SK-N-SH (cell line): ENCODE data around the gene TOP3A. TPM values are rescaled to one million over a fixed set of nuclear protein-coding genes. Genes with fewer than 3 reads are reported as not detected.

Source experiments
- CTCF ChIA-PET: fragments of 300-600, 350-600 bp; formaldehyde crosslinking; extraction: SDS; loops from one replicate; lab custom pipeline; 2021; lab: Yijun Ruan, JAX
- POLR2A ChIA-PET: fragments of 350-600 bp; sonication (Branson Sonifier 250); formaldehyde crosslinking; extraction: SDS; loops from one replicate; lab custom pipeline; 2020; ENCODE audit warnings: antibody characterized with exemption, inconsistent platforms; lab: Yijun Ruan, JAX
- DNase-seq: peaks from one replicate; pipeline ENCODE4 v3.0.0; 2012
- H2AFZ ChIP-seq: fragments of 200-600 bp; sonication (generic); 2 replicates; pipeline ENCODE4 v1.8.1; 2016; ENCODE audit warnings: antibody characterized with exemption, mild to moderate bottlenecking, low read depth
- H3F3A ChIP-seq: fragments of 200-600 bp; sonication (generic); replicated peaks from 2 replicates; pipeline ENCODE3; 2016; ENCODE audit warnings: antibody characterized with exemption, mild to moderate bottlenecking; ENCODE audit not compliant: insufficient read depth
- H3K27ac ChIP-seq, 2 experiments: fragments of 200-500 bp in 1 of 2; fragments of 200-600 bp in 1 of 2; sonication (Bioruptor generic) in 1 of 2; sonication (generic), shearing (Covaris generic) in 1 of 2; 2 replicates each; pipeline versions ENCODE4 v1.5.1 to v1.6.1; 2014 to 2016; ENCODE audit warnings: low read depth in 2 of 2, inconsistent platforms in 1 of 2, low read length in 1 of 2, mild to moderate bottlenecking in 1 of 2, mixed read lengths in 1 of 2
- H3K27me3 ChIP-seq: fragments of 200-600 bp; sonication (generic), shearing (Covaris generic); 2 replicates; pipeline ENCODE4 v1.6.1; 2016; ENCODE audit warnings: mixed run types; ENCODE audit not compliant: insufficient read depth
- H3K36me3 ChIP-seq, 2 experiments: fragments of 200-500 bp in 1 of 2; fragments of 200-600 bp in 1 of 2; sonication (Bioruptor generic) in 1 of 2; sonication (generic) in 1 of 2; replicated peaks in 1 of 2; 2 replicates each; pipeline versions ENCODE3 to v1.5.1; 2014 to 2016; ENCODE audit warnings: low read length in 1 of 2, mild to moderate bottlenecking in 1 of 2; ENCODE audit not compliant: insufficient read depth in 2 of 2, control insufficient read depth in 1 of 2
- H3K4me1 ChIP-seq, 2 experiments: fragments of 200-500 bp in 1 of 2; fragments of 200-600 bp in 1 of 2; sonication (Bioruptor generic) in 1 of 2; sonication (generic), shearing (Covaris generic) in 1 of 2; 2 replicates each; pipeline versions ENCODE4 v1.5.1 to v1.6.1; 2014 to 2016; ENCODE audit warnings: low read depth in 1 of 2, low read length in 1 of 2, mixed run types in 1 of 2; ENCODE audit not compliant: insufficient read depth in 2 of 2, control insufficient read depth in 1 of 2
- H3K4me2 ChIP-seq: fragments of 200-600 bp; sonication (generic), shearing (Covaris generic); 2 replicates; pipeline ENCODE4 v1.6.1; 2017; ENCODE audit warnings: mixed run types
- H3K4me3 ChIP-seq, 2 experiments: fragments of 200-500 bp in 1 of 2; fragments of 200-600 bp in 1 of 2; sonication (Bioruptor generic) in 1 of 2; sonication (generic), shearing (Covaris generic) in 1 of 2; 2 replicates each; pipeline versions ENCODE4 v1.5.1 to v1.8.1; 2014 to 2016; ENCODE audit warnings: low read depth in 2 of 2, inconsistent platforms in 1 of 2, low read length in 1 of 2, mild to moderate bottlenecking in 1 of 2, mixed read lengths in 1 of 2, moderate library complexity in 1 of 2
- H3K79me2 ChIP-seq: fragments of 200-600 bp; sonication (generic); 2 replicates; pipeline ENCODE4 v1.8.1; 2017; ENCODE audit warnings: mild to moderate bottlenecking; ENCODE audit not compliant: insufficient read depth
- H3K9ac ChIP-seq: fragments of 200-600 bp; sonication (generic); 2 replicates; pipeline ENCODE4 v1.6.1; 2017; ENCODE audit warnings: mixed run types
- H3K9me2 ChIP-seq: fragments of 200-600 bp; sonication (generic); 2 replicates; pipeline ENCODE4 v1.6.1; 2017; ENCODE audit warnings: mixed run types
- H3K9me3 ChIP-seq: fragments of 200-600 bp; sonication (generic); 2 replicates; pipeline ENCODE4 v1.6.1; 2017; ENCODE audit warnings: mixed run types, mild to moderate bottlenecking, moderate library complexity
- H4K20me1 ChIP-seq: fragments of 200-600 bp; sonication (generic); 2 replicates; pipeline ENCODE4 v1.6.1; 2017; ENCODE audit warnings: mild to moderate bottlenecking, mixed run types; ENCODE audit not compliant: insufficient read depth
- CHD2 ChIP-seq: fragments of 150-350 bp; IDR thresholded peaks from 2 replicates; pipeline ENCODE4 v1.6.1; 2018; ENCODE audit warnings: low read length; ENCODE audit not compliant: partially characterized antibody
- EP300 ChIP-seq, 2 experiments: IDR thresholded peaks; 2 replicates each; pipeline versions ENCODE4 v1.4.0 to v1.6.1; 2012; ENCODE audit warnings: borderline replicate concordance in 1 of 2, low read depth in 1 of 2, low read length in 1 of 2
- FOXM1 ChIP-seq: IDR thresholded peaks from 2 replicates; pipeline ENCODE4 v1.4.0; 2012; ENCODE audit warnings: low read depth, mild to moderate bottlenecking
- GABPA ChIP-seq: IDR thresholded peaks from 2 replicates; pipeline ENCODE4 v1.4.0; 2012; ENCODE audit warnings: low read depth, mild to moderate bottlenecking
- GATA2 ChIP-seq: sonication (generic); formaldehyde crosslinking; IDR thresholded peaks from 2 replicates; pipeline ENCODE4 v1.5.0; 2020; ENCODE audit warnings: mild to moderate bottlenecking, missing genetic modification reagents
- MEF2A ChIP-seq: IDR thresholded peaks from 2 replicates; pipeline ENCODE4 v1.4.0; 2012; ENCODE audit warnings: low read depth, borderline replicate concordance
- POLR2AphosphoS5 ChIP-seq: IDR thresholded peaks from 2 replicates; pipeline ENCODE4 v1.6.1; 2012; ENCODE audit warnings: low read depth, low read length
- RAD21 ChIP-seq: IDR thresholded peaks from 2 replicates; pipeline ENCODE4 v1.6.1; 2012; ENCODE audit warnings: mild to moderate bottlenecking, low read length
- RCOR1 ChIP-seq: fragments of 150-350 bp; IDR thresholded peaks from 2 replicates; pipeline ENCODE4 v1.6.1; 2017; ENCODE audit warnings: antibody characterized with exemption, low read length
- RFX5 ChIP-seq: IDR thresholded peaks from 2 replicates; pipeline ENCODE4 v1.6.1; 2012; ENCODE audit warnings: mild to moderate bottlenecking, improper control_type of control experiment, low read length
- RXRA ChIP-seq: IDR thresholded peaks from 2 replicates; pipeline ENCODE4 v1.4.0; 2012; ENCODE audit warnings: low read depth, mild to moderate bottlenecking, borderline replicate concordance
- SIN3A ChIP-seq: IDR thresholded peaks from 2 replicates; pipeline ENCODE4 v1.6.1; 2012; ENCODE audit warnings: low read depth, mild to moderate bottlenecking, low read length, moderate library complexity, borderline replicate concordance
- TAF1 ChIP-seq: IDR thresholded peaks from 2 replicates; pipeline ENCODE4 v1.6.1; 2012; ENCODE audit warnings: low read depth, mild to moderate bottlenecking, low read length, moderate library complexity, borderline replicate concordance
- TCF12 ChIP-seq: IDR thresholded peaks from 2 replicates; pipeline ENCODE4 v1.4.0; 2012
- YY1 ChIP-seq: IDR thresholded peaks from 2 replicates; pipeline ENCODE4 v1.4.0; 2012; ENCODE audit warnings: low read depth, mild to moderate bottlenecking
- WGBS: methylation state at CpG from one replicate; pipeline ENCODE4 v1.1.6; 2017; ENCODE audit warnings: low lambda C conversion rate; 5-methylcytosine and 5-hydroxymethylcytosine counted together
- polyA plus RNA-seq, 3 experiments: library from polyadenylated mRNA; depleted of rRNA; stranded (reverse); fragments of >200 nt; gene quantifications; 2 replicates each; pipeline ENCODE4 v1.2.3, GENCODE V29; 2012
- TF ChIP-seq, protein P1 (sequence below): fragments of 200-600 bp; sonication (generic); IDR thresholded peaks from 2 replicates; pipeline ENCODE4 v1.6.1; 2017; ENCODE audit warnings: antibody characterized with exemption, mild to moderate bottlenecking, moderate library complexity
- TF ChIP-seq, protein P2 (sequence below): fragments of 150-350 bp; IDR thresholded peaks from 2 replicates; pipeline ENCODE4 v1.6.1; 2016; ENCODE audit warnings: mild to moderate bottlenecking, low read depth, low read length
- TF ChIP-seq, protein P3 (sequence below): IDR thresholded peaks from 2 replicates; pipeline ENCODE4 v1.4.0; 2012; ENCODE audit warnings: low read depth, borderline replicate concordance
- TF ChIP-seq, protein P4 (sequence below): fragments of 150-350 bp; IDR thresholded peaks from 2 replicates; pipeline ENCODE4 v1.6.1; 2017; ENCODE audit warnings: antibody characterized with exemption, low read length, low read depth, borderline replicate concordance
- TF ChIP-seq, protein P5 (sequence below): IDR thresholded peaks from 2 replicates; pipeline ENCODE4 v1.4.0; 2012; ENCODE audit warnings: low read depth

The TOP3A gene
- polyA plus RNA-seq, 1 of the 3 experiments (the other 2 are of a cell fraction) = 14.7 TPM

DNA sequence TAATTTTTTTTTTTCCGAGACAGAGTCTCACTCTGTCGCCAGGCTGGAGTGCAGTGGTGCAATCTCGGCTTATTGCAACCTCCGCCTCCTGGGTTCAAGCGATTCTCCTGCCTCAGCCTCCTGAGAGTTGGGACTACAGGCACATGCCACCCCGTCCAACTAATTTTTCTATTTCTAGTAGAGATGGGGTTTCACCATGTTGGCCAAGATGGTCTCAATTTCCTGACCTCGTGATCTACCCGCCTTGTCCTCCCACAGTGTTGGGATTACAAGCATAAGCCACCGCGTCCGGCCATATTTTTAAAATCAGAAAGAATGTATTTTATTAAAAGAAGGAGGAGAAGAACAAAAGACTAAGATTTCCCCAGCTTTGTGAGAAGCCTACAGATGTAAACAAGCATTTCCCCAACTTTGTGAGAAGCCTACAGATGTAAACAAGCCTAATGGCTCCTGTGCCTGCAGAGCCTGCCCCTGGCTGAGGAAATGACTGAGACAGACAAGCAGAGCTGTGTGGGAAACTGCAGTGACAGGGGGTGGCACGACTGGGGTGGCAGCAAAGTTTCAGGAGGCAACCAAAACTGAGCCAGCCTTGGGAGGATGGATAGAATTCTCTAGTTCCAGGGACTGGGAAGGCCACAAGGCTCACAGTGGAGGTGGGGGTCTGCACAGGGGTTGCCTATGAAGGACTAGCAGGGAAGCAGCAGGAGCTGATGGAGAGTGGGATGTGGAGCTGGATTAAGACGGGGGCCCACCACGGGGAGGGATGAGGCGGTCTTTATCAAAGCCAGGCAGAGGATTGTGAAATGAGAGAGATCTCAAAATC, 22.9 kb downstream of the TOP3A start:
- H3K9me3 ChIP-seq = no peaks in the 10 kb centered on the region
- H3K4me1 ChIP-seq = no peaks in the 10 kb centered on the region
- H3K79me2 ChIP-seq = no peaks in the 10 kb centered on the region
- H3F3A ChIP-seq = no peaks in the 10 kb centered on the region
- POLR2A ChIA-PET = no interaction called here
- WGBS = 94% methylated on average over 15 of the region's 15 CpGs
- no peak overlapping the region for H3K27ac ChIP-seq
- peaks cover 22 to 47% of the 10 kb centered on the region in 2 experiments for H3K36me3 ChIP-seq
- TF ChIP-seq CHD2 = no peak
- TF ChIP-seq SIN3A = no peak
- TF ChIP-seq TAF1 = no peak
- TF ChIP-seq RFX5 = no peak
- TF ChIP-seq TCF12 = no peak
- no peak for TF ChIP-seq GABPA
- TF ChIP-seq RCOR1 = no peak
- TF ChIP-seq GATA2 = no peak
- TF ChIP-seq RXRA = no peak
- no peak for TF ChIP-seq POLR2AphosphoS5
- TF ChIP-seq MEF2A = no peak
- TF ChIP-seq, protein P1, sequence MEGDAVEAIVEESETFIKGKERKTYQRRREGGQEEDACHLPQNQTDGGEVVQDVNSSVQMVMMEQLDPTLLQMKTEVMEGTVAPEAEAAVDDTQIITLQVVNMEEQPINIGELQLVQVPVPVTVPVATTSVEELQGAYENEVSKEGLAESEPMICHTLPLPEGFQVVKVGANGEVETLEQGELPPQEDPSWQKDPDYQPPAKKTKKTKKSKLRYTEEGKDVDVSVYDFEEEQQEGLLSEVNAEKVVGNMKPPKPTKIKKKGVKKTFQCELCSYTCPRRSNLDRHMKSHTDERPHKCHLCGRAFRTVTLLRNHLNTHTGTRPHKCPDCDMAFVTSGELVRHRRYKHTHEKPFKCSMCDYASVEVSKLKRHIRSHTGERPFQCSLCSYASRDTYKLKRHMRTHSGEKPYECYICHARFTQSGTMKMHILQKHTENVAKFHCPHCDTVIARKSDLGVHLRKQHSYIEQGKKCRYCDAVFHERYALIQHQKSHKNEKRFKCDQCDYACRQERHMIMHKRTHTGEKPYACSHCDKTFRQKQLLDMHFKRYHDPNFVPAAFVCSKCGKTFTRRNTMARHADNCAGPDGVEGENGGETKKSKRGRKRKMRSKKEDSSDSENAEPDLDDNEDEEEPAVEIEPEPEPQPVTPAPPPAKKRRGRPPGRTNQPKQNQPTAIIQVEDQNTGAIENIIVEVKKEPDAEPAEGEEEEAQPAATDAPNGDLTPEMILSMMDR = no peak
- TF ChIP-seq EP300 (IDR thresholded peaks at IDR 0.05; ENCODE audit: borderline replicate concordance in 1 of 2, low read depth in 1 of 2, low read length in 1 of 2) = no peak
- no peak for TF ChIP-seq RAD21
- TF ChIP-seq, protein P2, sequence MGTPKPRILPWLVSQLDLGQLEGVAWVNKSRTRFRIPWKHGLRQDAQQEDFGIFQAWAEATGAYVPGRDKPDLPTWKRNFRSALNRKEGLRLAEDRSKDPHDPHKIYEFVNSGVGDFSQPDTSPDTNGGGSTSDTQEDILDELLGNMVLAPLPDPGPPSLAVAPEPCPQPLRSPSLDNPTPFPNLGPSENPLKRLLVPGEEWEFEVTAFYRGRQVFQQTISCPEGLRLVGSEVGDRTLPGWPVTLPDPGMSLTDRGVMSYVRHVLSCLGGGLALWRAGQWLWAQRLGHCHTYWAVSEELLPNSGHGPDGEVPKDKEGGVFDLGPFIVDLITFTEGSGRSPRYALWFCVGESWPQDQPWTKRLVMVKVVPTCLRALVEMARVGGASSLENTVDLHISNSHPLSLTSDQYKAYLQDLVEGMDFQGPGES = no peak
- no peak for TF ChIP-seq FOXM1
- TF ChIP-seq, protein P3, sequence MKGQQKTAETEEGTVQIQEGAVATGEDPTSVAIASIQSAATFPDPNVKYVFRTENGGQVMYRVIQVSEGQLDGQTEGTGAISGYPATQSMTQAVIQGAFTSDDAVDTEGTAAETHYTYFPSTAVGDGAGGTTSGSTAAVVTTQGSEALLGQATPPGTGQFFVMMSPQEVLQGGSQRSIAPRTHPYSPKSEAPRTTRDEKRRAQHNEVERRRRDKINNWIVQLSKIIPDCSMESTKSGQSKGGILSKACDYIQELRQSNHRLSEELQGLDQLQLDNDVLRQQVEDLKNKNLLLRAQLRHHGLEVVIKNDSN = no peak
- TF ChIP-seq, protein P4, sequence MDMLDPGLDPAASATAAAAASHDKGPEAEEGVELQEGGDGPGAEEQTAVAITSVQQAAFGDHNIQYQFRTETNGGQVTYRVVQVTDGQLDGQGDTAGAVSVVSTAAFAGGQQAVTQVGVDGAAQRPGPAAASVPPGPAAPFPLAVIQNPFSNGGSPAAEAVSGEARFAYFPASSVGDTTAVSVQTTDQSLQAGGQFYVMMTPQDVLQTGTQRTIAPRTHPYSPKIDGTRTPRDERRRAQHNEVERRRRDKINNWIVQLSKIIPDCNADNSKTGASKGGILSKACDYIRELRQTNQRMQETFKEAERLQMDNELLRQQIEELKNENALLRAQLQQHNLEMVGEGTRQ = no peak
- no peak for TF ChIP-seq YY1
- TF ChIP-seq, protein P5, sequence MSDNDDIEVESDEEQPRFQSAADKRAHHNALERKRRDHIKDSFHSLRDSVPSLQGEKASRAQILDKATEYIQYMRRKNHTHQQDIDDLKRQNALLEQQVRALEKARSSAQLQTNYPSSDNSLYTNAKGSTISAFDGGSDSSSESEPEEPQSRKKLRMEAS = no peak
- DNase-seq = no peak
- no peak overlapping the region for H2AFZ ChIP-seq
- CTCF ChIA-PET = interaction anchor here (0.7 kb wide), 2 partner anchors 15 to 22 kb away, joined by 3 read pairs; no protein-coding TSS in a partner anchor
- no peak overlapping the region for H3K9ac ChIP-seq
- no peaks in the 10 kb centered on the region for H4K20me1 ChIP-seq
- no peaks in the 10 kb centered on the region for H3K27me3 ChIP-seq
- H3K9me2 ChIP-seq = no peaks in the 10 kb centered on the region
- H3K4me3 ChIP-seq = no peak overlapping the region
- H3K4me2 ChIP-seq = no peak overlapping the region
